BJ (cell line): ENCODE data around the gene PSMC1. TPM values are rescaled to one million over a fixed set of nuclear protein-coding genes. Genes with fewer than 3 reads are reported as not detected.

Source experiments
- CTCF ChIA-PET: fragments of 350-600 bp; formaldehyde crosslinking; extraction: SDS; loops from one replicate; lab custom pipeline; 2021; ENCODE audit warnings: antibody characterized with exemption, inconsistent platforms; lab: Yijun Ruan, JAX
- POLR2A ChIA-PET: fragments of 300-600 bp; sonication (Branson Sonifier 250); formaldehyde crosslinking; extraction: SDS; loops from one replicate; lab custom pipeline; 2021; ENCODE audit warnings: antibody characterized with exemption; lab: Charles Lee
- DNase-seq: peaks from one replicate; pipeline ENCODE4 v3.0.0-alpha.2; 2011; ENCODE audit warnings: low read depth
- H3K27me3 ChIP-seq: 2 replicates; pipeline ENCODE4 v1.6.0; 2011; ENCODE audit warnings: low read length; ENCODE audit not compliant: control insufficient read depth, insufficient read depth
- H3K36me3 ChIP-seq: 2 replicates; pipeline ENCODE4 v1.5.1; 2011; ENCODE audit warnings: low read length; ENCODE audit not compliant: control insufficient read depth, insufficient read depth
- H3K4me3 ChIP-seq: 2 replicates; pipeline ENCODE4 v1.5.1; 2011; ENCODE audit warnings: low read depth, mild to moderate bottlenecking, control low read depth, low read length
- polyA plus RNA-seq: library from polyadenylated mRNA; depleted of rRNA; stranded (reverse); fragments of >200 nt; gene quantifications from 2 replicates; pipeline ENCODE4 v1.2.3, GENCODE V29; 2011
- TF ChIP-seq, protein P1 (sequence below): IDR thresholded peaks from 2 replicates; pipeline ENCODE4 v1.5.1; 2011; ENCODE audit warnings: low read depth, mild to moderate bottlenecking, control low read depth, inconsistent platforms, low read length, moderate library complexity; ENCODE audit not compliant: insufficient read depth

The PSMC1 gene
- polyA plus RNA-seq, 1 experiment = 102 TPM

DNA sequence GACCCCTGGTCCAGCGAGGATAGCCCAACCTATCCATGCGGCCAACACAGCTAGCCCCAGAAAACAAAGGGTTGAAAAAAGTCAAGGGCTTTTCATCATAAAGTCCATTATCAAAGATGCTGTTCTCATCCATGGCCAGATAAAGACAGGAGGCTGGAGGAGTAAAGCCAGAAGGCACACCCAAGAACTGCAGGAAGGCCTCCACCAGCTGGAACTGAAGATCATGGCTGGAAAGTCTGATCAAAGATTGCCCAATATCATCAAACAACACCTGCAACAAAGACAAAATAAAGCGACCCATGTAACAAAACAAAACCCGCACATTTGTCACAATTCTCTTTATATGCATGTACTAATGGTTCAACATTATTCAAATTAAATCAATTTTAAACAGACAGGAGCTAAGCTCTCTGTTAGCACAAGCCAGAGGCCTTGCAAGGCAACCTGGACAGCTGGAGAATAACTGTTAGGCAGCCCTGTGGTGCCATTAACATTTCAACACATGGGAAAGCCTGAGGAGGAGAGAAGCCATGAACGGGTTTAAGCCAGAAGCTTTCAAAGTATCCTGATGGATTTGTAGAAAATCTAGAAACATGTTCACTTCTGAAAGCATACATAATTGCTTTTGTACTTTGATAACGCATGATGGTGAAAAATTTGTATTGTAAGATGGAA lies 34.1 kb downstream of the PSMC1 start:
- Histone ChIP-seq H3K27me3 (no peaks in the 10 kb centered on the region), H3K36me3 (peaks cover 16% of the 10 kb centered on the region), H3K4me3 (no peak overlapping the region)
- POLR2A ChIA-PET = no interaction called here
- CTCF ChIA-PET = interaction anchor here (1.8 to 2.8 kb wide), 3 partner anchors 11 to 468 kb away, joined by 6 to 11 read pairs (median 7); no protein-coding TSS in a partner anchor
- DNase-seq = no peak
- TF ChIP-seq, protein P1, sequence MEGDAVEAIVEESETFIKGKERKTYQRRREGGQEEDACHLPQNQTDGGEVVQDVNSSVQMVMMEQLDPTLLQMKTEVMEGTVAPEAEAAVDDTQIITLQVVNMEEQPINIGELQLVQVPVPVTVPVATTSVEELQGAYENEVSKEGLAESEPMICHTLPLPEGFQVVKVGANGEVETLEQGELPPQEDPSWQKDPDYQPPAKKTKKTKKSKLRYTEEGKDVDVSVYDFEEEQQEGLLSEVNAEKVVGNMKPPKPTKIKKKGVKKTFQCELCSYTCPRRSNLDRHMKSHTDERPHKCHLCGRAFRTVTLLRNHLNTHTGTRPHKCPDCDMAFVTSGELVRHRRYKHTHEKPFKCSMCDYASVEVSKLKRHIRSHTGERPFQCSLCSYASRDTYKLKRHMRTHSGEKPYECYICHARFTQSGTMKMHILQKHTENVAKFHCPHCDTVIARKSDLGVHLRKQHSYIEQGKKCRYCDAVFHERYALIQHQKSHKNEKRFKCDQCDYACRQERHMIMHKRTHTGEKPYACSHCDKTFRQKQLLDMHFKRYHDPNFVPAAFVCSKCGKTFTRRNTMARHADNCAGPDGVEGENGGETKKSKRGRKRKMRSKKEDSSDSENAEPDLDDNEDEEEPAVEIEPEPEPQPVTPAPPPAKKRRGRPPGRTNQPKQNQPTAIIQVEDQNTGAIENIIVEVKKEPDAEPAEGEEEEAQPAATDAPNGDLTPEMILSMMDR = no peak

GRCh38 chr14:90291699-90292098 lies 35.3 kb downstream of the PSMC1 start:
- H3K36me3 ChIP-seq = peaks cover 14% of the 10 kb centered on the region
- DNase-seq = no peak
- TF ChIP-seq, protein P1 = no peak
- no peaks in the 10 kb centered on the region for H3K27me3 ChIP-seq
- CTCF ChIA-PET = interaction anchor here (0.5 to 2.4 kb wide), 3 partner anchors 10 to 467 kb away, joined by 3 to 7 read pairs (median 6); no protein-coding TSS in a partner anchor
- H3K4me3 ChIP-seq = no peak overlapping the region
- POLR2A ChIA-PET = no interaction called here

DNA sequence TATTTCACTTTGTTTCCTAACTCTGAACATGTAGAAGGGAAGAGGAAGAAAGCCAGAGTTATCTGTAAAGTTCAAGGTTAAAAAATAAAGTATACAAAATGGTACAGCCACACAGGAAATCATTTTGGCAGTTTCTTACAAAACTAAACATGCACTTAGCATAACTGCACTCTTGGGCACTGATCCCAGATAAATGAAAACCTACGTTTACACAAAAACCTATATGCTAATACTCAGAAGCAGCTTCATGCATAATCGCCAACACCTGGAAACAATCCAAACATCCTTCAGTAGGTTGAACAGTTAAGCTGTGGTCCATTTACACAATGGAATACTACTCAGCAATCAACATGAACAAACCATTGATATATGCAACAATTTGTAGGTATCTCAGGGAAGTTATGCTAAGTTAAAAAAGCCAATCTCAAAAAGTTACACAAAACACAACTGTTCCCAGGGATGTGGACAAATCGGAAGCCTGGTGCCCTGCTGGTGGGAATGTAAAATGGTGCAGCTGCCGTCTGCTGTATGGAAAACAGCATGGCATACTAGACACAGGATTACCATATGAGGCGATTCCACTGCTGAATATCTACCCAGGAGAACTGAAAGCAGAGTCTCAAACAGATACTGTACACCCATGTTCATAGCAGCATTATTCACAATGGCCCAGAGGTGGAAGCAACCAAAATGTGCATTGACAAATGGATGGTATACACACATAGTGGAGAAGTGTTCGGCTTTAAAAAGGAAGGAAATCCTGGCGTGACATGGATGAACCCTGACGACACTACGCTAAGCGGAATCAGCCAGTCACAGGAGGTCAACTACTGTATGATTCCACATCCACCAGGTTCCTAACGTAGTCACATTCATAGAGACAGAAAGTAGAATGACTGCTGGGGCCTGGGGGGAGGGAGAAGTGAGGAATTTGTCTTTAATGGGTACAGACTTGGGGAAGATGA lies 37.7 kb downstream of the PSMC1 start:
- H3K36me3 ChIP-seq = peaks cover 8% of the 10 kb centered on the region
- H3K27me3 ChIP-seq = no peaks in the 10 kb centered on the region
- TF ChIP-seq, protein P1 = no peak
- DNase-seq = no peak
- POLR2A ChIA-PET = no interaction called here
- no peak overlapping the region for H3K4me3 ChIP-seq
- CTCF ChIA-PET = interaction anchor here (0.6 to 1.3 kb wide), 3 partner anchors 13 to 786 kb away, joined by 3 read pairs; no protein-coding TSS in a partner anchor

- no peak overlapping the region for H3K4me3 ChIP-seq
- DNase-seq = no peak
- peaks cover 8% of the 10 kb centered on the region for H3K36me3 ChIP-seq
- CTCF ChIA-PET = interaction anchor here (0.6 to 1.3 kb wide), 2 partner anchors 13 to 29 kb away, joined by 3 read pairs; no protein-coding TSS in a partner anchor
- POLR2A ChIA-PET = no interaction called here
- TF ChIP-seq, protein P1 = no peak
- no peaks in the 10 kb centered on the region for H3K27me3 ChIP-seq
These were observed 38.5 kb downstream of the PSMC1 start for GRCh38 chr14:90294872-90295271.
